ACHN (cell line): ENCODE measurements around the gene GPR34.
"Not testable (repeated sequence)": the region's sequence is repeated elsewhere in the genome, so short reads cannot be mapped to it uniquely, and the experiment has no call there.

ENCODE experiments used
- DNase-seq: peaks from one replicate; pipeline ENCODE4 v3.0.0-alpha.2; 2015
- in situ Hi-C: cut with HindIII; loops from 2 replicates; pipeline ENCODE4 v1.10.0; 2017; ENCODE audit warnings: low sequenced_read_pairs, low pct_ligation_motif_present, low pct_unique_long_range_greater_than_20kb

The GPR34 gene

GRCh38 chrX:41688156-41688555, 617 bp upstream of the GPR34 start:
- in situ Hi-C loops, result no loop called here

DNA sequence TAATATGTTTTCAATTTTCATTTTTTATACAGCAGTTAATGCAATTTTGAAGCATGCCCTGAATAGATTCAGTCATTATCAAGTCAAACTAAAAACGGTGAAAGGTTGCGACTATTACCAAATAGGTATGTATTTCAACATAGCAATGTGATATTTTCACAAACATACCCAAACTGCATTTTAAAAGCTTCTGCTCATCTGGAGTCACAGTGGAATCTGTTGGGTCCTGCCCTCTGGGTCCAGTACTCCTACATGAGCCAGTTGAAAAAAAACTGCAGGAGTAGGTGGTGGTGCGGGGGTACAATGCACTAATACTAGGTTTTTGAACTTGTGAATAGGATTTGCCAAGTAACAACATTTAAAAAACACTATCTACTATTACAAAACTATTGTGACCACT, 938 bp downstream of the GPR34 start:
- DNase-seq, result no peak

More at GRCh38 chrX:41688156-41688555, 617 bp upstream of the GPR34 start:
- DNase-seq, result no peak

GRCh38 chrX:41692162-41692749, 3.5 kb downstream of the GPR34 start:
- no peak for DNase-seq
- in situ Hi-C loops, result no loop called here

More for the DNA sequence above, 938 bp downstream of the GPR34 start:
- in situ Hi-C loops, result no loop called here

GRCh38 chrX:41693024-41693423, 4.3 kb downstream of the GPR34 start:
- DNase-seq, result no peak
- in situ Hi-C loops, result no loop called here

DNA sequence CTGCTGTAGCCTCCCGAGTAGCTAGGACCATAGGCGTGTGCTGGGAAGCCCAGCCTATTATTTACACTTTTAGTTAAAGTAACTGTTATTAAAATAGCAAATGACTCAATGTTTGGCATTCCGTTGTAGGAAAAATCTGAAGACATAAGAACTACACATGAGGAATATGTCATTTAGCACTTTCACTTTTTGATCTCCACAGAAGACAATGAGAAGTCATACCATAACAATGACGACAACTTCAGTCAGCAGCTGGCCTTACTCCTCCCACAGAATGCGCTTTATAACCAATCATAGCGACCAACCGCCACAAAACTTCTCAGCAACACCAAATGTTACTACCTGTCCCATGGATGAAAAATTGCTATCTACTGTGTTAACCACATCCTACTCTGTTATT, 6.7 kb downstream of the GPR34 start:
- in situ Hi-C loops, result no loop called here
- no peak for DNase-seq

DNA sequence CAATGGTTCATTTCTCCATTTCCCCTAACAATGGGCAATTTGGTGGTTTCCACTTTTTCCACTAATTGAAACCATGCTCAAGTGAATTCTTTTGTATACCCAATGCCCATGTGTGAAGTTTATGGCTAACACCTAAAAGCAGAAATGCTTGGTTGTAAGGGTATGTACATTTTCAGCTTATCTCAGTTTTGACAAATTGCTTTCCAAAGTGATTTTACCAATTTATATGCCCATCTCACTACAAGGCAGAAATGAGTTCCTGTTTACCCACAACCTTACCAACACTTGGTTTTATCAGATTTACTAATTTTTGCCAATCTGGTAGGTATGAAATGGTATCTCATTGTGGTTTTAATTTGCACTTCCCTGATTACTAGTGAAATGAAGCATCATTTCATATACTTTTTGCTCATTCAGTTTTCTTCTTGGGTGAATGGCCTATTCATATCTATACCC, 14.8 kb downstream of the GPR34 start:
- in situ Hi-C loops, result no loop called here
- no peak for DNase-seq

DNA sequence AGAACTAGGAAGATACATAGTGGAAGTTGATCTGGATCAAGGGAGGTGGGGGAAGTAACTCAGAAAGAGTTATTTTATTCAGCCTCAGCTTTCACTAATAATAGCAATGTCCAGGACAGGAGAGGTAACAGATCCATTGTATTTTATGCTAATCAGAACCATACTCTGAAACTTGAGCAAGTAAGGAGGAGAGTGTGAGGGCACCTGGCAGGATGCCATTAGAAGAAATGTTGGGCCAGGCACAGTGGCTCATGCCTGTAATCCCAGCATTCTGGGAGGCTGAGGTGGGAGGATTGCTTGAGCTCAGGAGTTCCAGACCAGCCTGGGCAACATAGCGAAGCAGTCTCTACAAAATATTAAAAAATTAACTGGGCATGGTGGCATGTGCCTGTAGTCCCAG, 16.3 kb downstream of the GPR34 start:
- in situ Hi-C loops, result no loop called here
- DNase-seq, result no peak

GRCh38 chrX:41705680-41706374, 17.1 kb downstream of the GPR34 start:
- no peak for DNase-seq
- in situ Hi-C loops, result no loop called here

DNA sequence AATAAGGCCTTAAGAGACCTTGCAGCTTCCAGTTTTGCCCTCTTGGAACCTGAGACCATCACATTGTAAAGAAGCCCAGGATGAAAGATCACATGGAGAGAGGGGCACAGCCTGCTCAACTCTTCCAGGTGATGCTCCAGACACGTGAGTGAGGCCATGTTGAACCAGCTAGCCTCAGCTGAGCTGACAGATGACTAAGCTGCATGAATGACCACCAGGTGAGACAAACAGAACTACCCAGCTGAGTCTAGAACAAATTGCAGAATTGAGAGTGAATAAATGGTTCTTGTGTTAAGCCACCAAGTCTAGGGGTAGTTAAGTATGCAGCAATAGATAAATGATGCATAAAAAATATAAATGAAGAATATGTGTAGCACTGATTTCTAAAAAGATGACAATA, 18.4 kb downstream of the GPR34 start:
- no peak for DNase-seq
- in situ Hi-C loops, result no loop called here

- in situ Hi-C loops, result no loop called here
- DNase-seq, result no peak
Observed at GRCh38 chrX:41708486-41708885, 19.7 kb downstream of the GPR34 start.

DNA sequence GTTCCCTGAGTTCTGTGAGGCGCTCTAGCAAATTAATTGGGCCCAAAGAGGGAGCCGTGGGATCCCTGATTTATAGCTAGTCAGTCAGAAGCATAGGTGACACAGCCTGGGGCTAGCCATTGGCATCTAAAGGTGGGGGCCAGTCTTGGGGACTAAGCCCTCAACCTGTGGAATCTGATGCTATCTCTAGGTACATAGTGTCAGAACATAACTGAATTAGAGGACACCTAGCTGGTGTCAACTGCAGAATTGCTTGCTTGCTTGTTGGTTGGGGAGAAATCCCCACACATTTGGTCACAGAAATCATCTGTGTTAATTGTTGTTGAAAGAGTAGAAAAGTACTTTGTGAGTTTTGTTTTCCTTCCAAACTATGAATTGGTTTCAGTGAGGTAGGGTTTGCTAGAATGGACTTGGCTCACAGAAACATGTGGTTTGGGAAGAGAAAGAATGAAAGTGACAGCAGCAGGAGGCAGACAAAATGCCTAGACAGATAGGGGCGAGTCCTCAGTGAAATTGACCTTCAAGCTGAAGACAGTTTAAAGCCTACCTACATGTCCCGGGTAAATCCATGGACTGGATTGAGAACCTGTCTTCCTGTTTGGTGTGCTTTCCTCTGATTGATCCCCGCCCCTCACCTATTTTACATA, 22.4 kb downstream of the GPR34 start:
- in situ Hi-C loops, result no loop called here
- no peak for DNase-seq

- in situ Hi-C loops, result no loop called here
- no peak for DNase-seq
Observed at GRCh38 chrX:41716222-41716621, 27.4 kb downstream of the GPR34 start.

GRCh38 chrX:41716767-41717473, 28.1 kb downstream of the GPR34 start:
- in situ Hi-C loops, result no loop called here
- DNase-seq, result no peak

DNA sequence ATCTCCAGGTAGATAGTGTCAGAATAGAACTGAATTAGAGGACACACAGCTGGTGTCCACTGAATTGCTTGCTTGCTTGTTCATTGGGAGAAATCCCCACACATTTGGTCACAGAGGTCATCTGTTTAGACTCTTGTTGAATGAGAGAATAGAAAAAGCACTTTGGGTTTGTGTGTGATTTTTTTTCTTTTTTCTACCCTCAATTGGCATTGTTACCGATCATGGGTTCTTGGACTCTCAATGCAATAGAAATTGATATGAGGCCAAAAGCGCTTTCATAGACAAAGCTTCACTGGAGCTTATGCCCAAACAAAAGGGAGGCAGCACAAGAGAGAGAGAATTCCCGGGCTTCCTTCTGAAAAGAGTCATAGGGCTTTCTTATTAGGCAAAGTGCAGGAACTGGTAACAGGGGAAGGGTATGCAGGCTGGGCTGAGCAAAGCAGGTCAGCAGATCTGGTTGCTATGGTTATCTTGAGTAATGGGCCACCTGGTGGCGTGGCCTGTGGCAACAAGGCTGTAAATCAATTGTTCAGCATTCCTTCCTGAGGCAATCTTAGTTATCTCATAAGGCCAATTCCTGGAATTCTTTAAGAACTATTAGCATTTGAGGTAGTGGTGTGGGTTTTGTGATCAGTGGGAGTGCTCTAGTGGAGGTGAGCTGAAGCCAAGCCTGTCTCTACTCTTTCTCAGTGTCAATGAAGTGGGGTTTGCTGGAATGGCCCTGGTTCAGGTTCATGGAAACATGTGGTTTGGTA, 29.9 kb downstream of the GPR34 start:
- peak; percentile 0 for DNase-seq
- in situ Hi-C loops, result no loop called here

- in situ Hi-C loops, DNase-seq: not testable (repeated sequence)
Observed at GRCh38 chrX:41719610-41720009, 30.8 kb downstream of the GPR34 start.

DNA sequence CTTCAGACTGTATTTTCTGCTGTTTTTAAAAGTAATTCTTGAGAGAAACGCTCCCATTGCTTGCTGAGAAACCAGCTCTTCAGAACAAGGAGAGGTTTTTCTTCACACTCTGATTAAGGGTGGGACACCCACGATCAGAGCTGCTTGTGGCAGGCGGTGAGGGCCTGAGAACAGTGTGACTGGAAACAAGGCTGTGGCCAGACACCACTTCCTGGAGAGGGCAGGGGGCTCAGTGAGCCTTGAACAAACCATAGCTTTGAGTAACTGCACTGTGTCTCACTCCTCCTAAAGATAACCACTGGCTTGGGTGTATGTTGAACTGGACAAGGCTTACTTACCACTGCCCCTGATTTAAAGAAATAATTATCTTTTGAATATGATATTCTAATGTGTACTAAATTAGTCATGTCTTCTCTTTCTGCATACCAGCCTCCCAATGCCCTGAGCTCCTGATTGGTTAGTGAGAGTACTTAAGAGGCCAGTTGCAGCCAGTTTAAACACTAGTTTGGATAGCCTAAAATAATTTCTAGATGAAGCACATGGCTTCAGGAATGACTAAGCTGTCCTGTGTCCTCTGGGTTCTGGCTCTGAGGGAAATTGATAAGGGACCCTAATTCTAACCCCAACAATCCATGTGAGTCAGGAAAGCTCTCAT, 31.5 kb downstream of the GPR34 start:
- in situ Hi-C loops, result no loop called here
- no peak for DNase-seq

GRCh38 chrX:41721590-41721989, 32.8 kb downstream of the GPR34 start:
- DNase-seq, result no peak
- in situ Hi-C loops, result no loop called here

DNA sequence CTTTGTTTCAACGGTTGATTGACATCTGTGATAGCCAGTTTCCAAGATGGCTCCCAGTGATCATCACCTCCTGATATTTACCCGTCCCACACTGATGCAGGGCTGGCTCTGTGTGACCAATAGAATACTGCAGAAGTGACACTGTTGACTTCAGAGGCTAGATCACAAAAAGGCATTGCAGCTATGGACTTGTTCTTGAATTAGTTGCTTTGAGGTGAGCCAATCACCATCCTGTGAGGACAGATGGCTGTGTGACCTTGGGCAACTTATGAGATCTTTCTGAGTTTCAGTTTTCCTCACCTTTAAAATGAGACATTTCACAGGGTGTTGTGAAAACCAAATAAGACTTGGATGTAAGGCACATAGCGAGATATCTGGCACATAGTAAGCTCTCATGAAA, 33.4 kb downstream of the GPR34 start:
- no peak for DNase-seq
- in situ Hi-C loops, result no loop called here
